Endothelial cell of umbilical vein (primary cell): ENCODE results near the gene TAF4B. TPM values are rescaled to one million over a fixed set of nuclear protein-coding genes. Genes with fewer than 3 reads are reported as not detected.

Source experiments
- BruUV-seq: library from RNA; stranded (reverse); fragments of 400-500 nt; replicated peaks from 2 replicates; lab custom pipeline; 2021; lab: Mats Ljungman, UMichigan
- CTCF ChIA-PET: fragments of 300-600, 350-600 bp; sonication (Branson Sonifier 250); formaldehyde crosslinking; loops from one replicate; lab custom pipeline; 2021; ENCODE audit warnings: antibody characterized with exemption, inconsistent platforms; lab: Charles Lee
- POLR2A ChIA-PET: fragments of 300-600, 350-600 bp; sonication (Branson Sonifier 250); formaldehyde crosslinking; loops from one replicate; lab custom pipeline; 2021; ENCODE audit warnings: antibody characterized with exemption, inconsistent platforms; lab: Charles Lee
- DNase-seq: peaks from one replicate; pipeline ENCODE4 v3.0.0-alpha.2; 2011; ENCODE audit warnings: low read depth, low spot score
- FAIRE-seq: peaks from 2 replicates; lab custom pipeline; 2011; peaks lifted over from hg19 to GRCh38; lab: Jason Lieb, UNC
- H2AFZ ChIP-seq: 2 replicates; pipeline ENCODE4 v1.6.0; 2012; ENCODE audit warnings: low read depth, low read length, control low read depth, inconsistent platforms
- H3K27ac ChIP-seq: 2 replicates; pipeline ENCODE4 v1.5.1; 2011; ENCODE audit warnings: low read depth, mild to moderate bottlenecking, control low read depth, low read length, moderate library complexity; ENCODE audit not compliant: insufficient read depth
- H3K27me3 ChIP-seq, 2 experiments: 2 replicates each; pipeline versions ENCODE4 v1.6.0 to v1.6.1; 2011; ENCODE audit warnings: low read length in 2 of 2, mixed read lengths in 1 of 2; ENCODE audit not compliant: control insufficient read depth in 2 of 2, insufficient read depth in 2 of 2
- H3K36me3 ChIP-seq, 2 experiments: 2 replicates in 1 of 2; 3 replicates in 1 of 2; pipeline ENCODE4 v1.5.1; 2011; ENCODE audit warnings: low read length in 2 of 2, mild to moderate bottlenecking in 1 of 2, moderate library complexity in 1 of 2; ENCODE audit not compliant: control insufficient read depth in 2 of 2, insufficient read depth in 2 of 2; ENCODE audit errors: extremely low read depth in 1 of 2
- H3K4me1 ChIP-seq: 3 replicates; pipeline ENCODE4 v1.5.1; 2011; ENCODE audit warnings: mild to moderate bottlenecking, low read length; ENCODE audit not compliant: control insufficient read depth, insufficient read depth; ENCODE audit errors: extremely low read depth
- H3K4me2 ChIP-seq: 2 replicates; pipeline ENCODE4 v1.6.1; 2011; ENCODE audit warnings: low read length, control low read depth, mixed read lengths; ENCODE audit not compliant: insufficient read depth
- H3K4me3 ChIP-seq, 3 experiments: fragments of 200-600 bp in 1 of 3; sonication (generic), shearing (Covaris generic) in 1 of 3; replicated peaks in 1 of 3; 2 replicates each; pipeline ENCODE4 v1.5.1; 2011 to 2016; ENCODE audit warnings: control low read depth in 3 of 3, low read length in 3 of 3, mild to moderate bottlenecking in 2 of 3, inconsistent platforms in 1 of 3, low read depth in 1 of 3, moderate library complexity in 1 of 3; ENCODE audit not compliant: insufficient read depth in 1 of 3
- H3K79me2 ChIP-seq: 2 replicates; pipeline ENCODE4 v1.6.0; 2012; ENCODE audit warnings: low read length, inconsistent platforms; ENCODE audit not compliant: control insufficient read depth, insufficient read depth
- H3K9ac ChIP-seq: replicated peaks from 2 replicates; pipeline ENCODE3; 2011; ENCODE audit warnings: low read length, control low read depth; ENCODE audit not compliant: insufficient read depth; ENCODE audit errors: extremely low read depth
- H3K9me1 ChIP-seq: replicated peaks from 3 replicates; pipeline ENCODE4 v1.6.0; 2011; ENCODE audit warnings: mild to moderate bottlenecking, low read length; ENCODE audit not compliant: control insufficient read depth, insufficient read depth; ENCODE audit errors: extremely low read depth
- H3K9me3 ChIP-seq: replicated peaks from 2 replicates; pipeline ENCODE4 v1.5.1; 2012; ENCODE audit warnings: low read length, inconsistent platforms; ENCODE audit not compliant: control insufficient read depth, insufficient read depth
- H4K20me1 ChIP-seq: replicated peaks from 2 replicates; pipeline ENCODE3; 2011; ENCODE audit warnings: mild to moderate bottlenecking, low read length; ENCODE audit not compliant: control insufficient read depth, insufficient read depth; ENCODE audit errors: extremely low read depth
- CTCF ChIP-seq, 2 donors: IDR thresholded peaks; 1 replicate in 1 of 2; 2 replicates in 1 of 2; pipeline ENCODE4 v1.5.1; 2011; ENCODE audit warnings: low read length in 2 of 2, mild to moderate bottlenecking in 2 of 2, moderate library complexity in 2 of 2, control low read depth in 1 of 2, inconsistent platforms in 1 of 2, low read depth in 1 of 2; ENCODE audit not compliant: insufficient read depth in 1 of 2; ENCODE audit errors: extremely low read depth in 1 of 2
- EZH2 ChIP-seq: IDR thresholded peaks from 2 replicates; pipeline ENCODE4 v1.6.1; 2012; ENCODE audit warnings: borderline replicate concordance, low read depth, mild to moderate bottlenecking, moderate library complexity, low read length, inconsistent platforms; ENCODE audit not compliant: severe bottlenecking
- FOS ChIP-seq: IDR thresholded peaks from 2 replicates; pipeline ENCODE4 v1.6.1; 2011; ENCODE audit warnings: mild to moderate bottlenecking, low read length, moderate library complexity, borderline replicate concordance; ENCODE audit not compliant: insufficient read depth
- GATA2 ChIP-seq: IDR thresholded peaks from 2 replicates; pipeline ENCODE4 v1.7.0; 2011; ENCODE audit warnings: low read depth, mild to moderate bottlenecking, moderate library complexity, mixed read lengths, low read length; ENCODE audit not compliant: insufficient read length, insufficient read depth
- JUN ChIP-seq: IDR thresholded peaks from 2 replicates; pipeline ENCODE4 v1.6.1; 2011; ENCODE audit warnings: borderline replicate concordance, low read depth; ENCODE audit not compliant: insufficient read length, insufficient read depth
- MYC ChIP-seq: IDR thresholded peaks from one replicate; pipeline ENCODE4 v1.6.1; 2011; ENCODE audit warnings: mild to moderate bottlenecking, low read depth, low read length
- POLR2A ChIP-seq: IDR thresholded peaks from 2 replicates; pipeline ENCODE4 v1.6.1; 2012; ENCODE audit warnings: low read depth, mild to moderate bottlenecking, control low read depth, low read length
- POLR2AphosphoS5 ChIP-seq: IDR thresholded peaks from 2 replicates; pipeline ENCODE4 v1.6.1; 2012; ENCODE audit warnings: low read depth, mild to moderate bottlenecking, control low read depth, low read length, moderate library complexity; ENCODE audit not compliant: insufficient read depth
- dilution Hi-C: fragments of 300-500 bp; cut with MboI; formaldehyde crosslinking; loops from one replicate; pipeline ENCODE4 v1.15.0; 2019; ENCODE audit warnings: low sequenced_read_pairs; ENCODE audit not compliant: extremely low pct_ligation_motif_present
- intact Hi-C: fragments of 100-400 bp; cut with micrococcal nuclease; formaldehyde crosslinking; loops from one replicate; pipeline ENCODE4 v1.10.0; 2022
- polyA plus RNA-seq, 4 experiments: library from polyadenylated mRNA; depleted of rRNA in 3 of 4; stranded (reverse) in 3 of 4; unstranded in 1 of 4; fragments of >200 nt; gene quantifications; 2 replicates each; pipeline versions ENCODE4 v1.2.1 to v1.2.3, GENCODE V29; 2011 to 2012; ENCODE audit warnings: missing spikeins in 1 of 4
- total RNA-seq: library from RNA; stranded (reverse); gene quantifications from 2 replicates; pipeline ENCODE4 v1.2.3, GENCODE V29; 2021
- TF ChIP-seq, protein P1 (sequence below): IDR thresholded peaks from 2 replicates; pipeline ENCODE4 v1.6.1; 2011; ENCODE audit not compliant: insufficient read depth, insufficient read length

The TAF4B gene
- total and polyA plus RNA-seq, 2 donors (not counting 3 experiments of a cell fraction or from before 2014, with no cell fraction given) = 0.47 to 2.0 TPM

GRCh38 chr18:26425148-26425531 lies 198.9 kb downstream of the TAF4B start:
- H3K79me2 ChIP-seq = no peaks in the 10 kb centered on the region
- H3K9me3 ChIP-seq = no peaks in the 10 kb centered on the region
- DNase-seq (no peak), FAIRE-seq (no peak)
- no peak overlapping the region for H3K9ac ChIP-seq
- no peaks in the 10 kb centered on the region for H3K36me3 ChIP-seq
- ChIA-PET CTCF (interaction anchor here (1.0 to 1.4 kb wide), 2 partner anchors 41 to 43 kb away, joined by 3 to 4 read pairs; no protein-coding TSS in a partner anchor), POLR2A (no interaction called here)
- dilution Hi-C loops = no loop called here
- H3K4me3 ChIP-seq = no peak overlapping the region
- TF ChIP-seq, protein P1, sequence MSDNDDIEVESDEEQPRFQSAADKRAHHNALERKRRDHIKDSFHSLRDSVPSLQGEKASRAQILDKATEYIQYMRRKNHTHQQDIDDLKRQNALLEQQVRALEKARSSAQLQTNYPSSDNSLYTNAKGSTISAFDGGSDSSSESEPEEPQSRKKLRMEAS = no peak
- TF ChIP-seq POLR2AphosphoS5 (no peak), MYC (no peak), FOS (no peak), POLR2A (no peak), CTCF (IDR thresholded peaks at IDR 0.05; ENCODE audit: extremely low read depth in 1 of 2, insufficient read depth in 1 of 2, low read depth in 1 of 2, low read length in 2 of 2) (no peak), JUN (no peak), EZH2 (no peak), GATA2 (no peak)
- H3K9me1 ChIP-seq = no peaks in the 10 kb centered on the region
- H3K4me1 ChIP-seq = no peaks in the 10 kb centered on the region
- no TSS peak for BruUV-seq
- intact Hi-C loops = no loop called here
- H2AFZ ChIP-seq = no peak overlapping the region
- H4K20me1 ChIP-seq = no peaks in the 10 kb centered on the region
- H3K27ac ChIP-seq = no peak overlapping the region
- no peak overlapping the region for H3K4me2 ChIP-seq
- H3K27me3 ChIP-seq = no peaks in the 10 kb centered on the region
